Common myeloid progenitor, CD34-positive (primary cell): ENCODE data around the gene SPATA3.
A peak's percentile ranks its signal among the peaks of the same experiment; 100 is the strongest.

ENCODE experiments used
- CTCF ChIA-PET: fragments of 350-600 bp; sonication (Branson Sonifier 250); formaldehyde crosslinking; loops from one replicate; lab custom pipeline; 2021; ENCODE audit warnings: antibody characterized with exemption; lab: Charles Lee
- POLR2A ChIA-PET: fragments of 350-600 bp; sonication (Branson Sonifier 250); formaldehyde crosslinking; loops from one replicate; lab custom pipeline; 2021; ENCODE audit warnings: antibody characterized with exemption; lab: Charles Lee
- DNase-seq, 3 donors: peaks; one replicate each; pipeline versions ENCODE4 v3.0.0 to v3.0.0-alpha.2; 2013
- H3K27ac ChIP-seq, 2 experiments: 1 replicate in 1 of 2; 2 replicates in 1 of 2; pipeline ENCODE4 v1.7.0; 2013; ENCODE audit warnings: inconsistent platforms in 2 of 2, low read length in 2 of 2, mild to moderate bottlenecking in 2 of 2, low read depth in 1 of 2, moderate library complexity in 1 of 2; ENCODE audit not compliant: severe bottlenecking in 2 of 2, insufficient read depth in 1 of 2, poor library complexity in 1 of 2
- H3K27me3 ChIP-seq, 5 experiments: replicated peaks in 2 of 5; 1 replicate in 3 of 5; 2 replicates in 2 of 5; pipeline versions ENCODE4 v1.6.1 to v1.7.0; 2013; ENCODE audit warnings: low read length in 4 of 5, mild to moderate bottlenecking in 2 of 5, moderate library complexity in 2 of 5, inconsistent platforms in 1 of 5; ENCODE audit not compliant: insufficient read depth in 5 of 5, control insufficient read depth in 4 of 5
- H3K36me3 ChIP-seq, 4 experiments: 1 replicate in 2 of 4; 2 replicates in 2 of 4; pipeline versions ENCODE4 v1.6.1 to v1.7.0; 2013; ENCODE audit warnings: low read length in 3 of 4, control low read depth in 1 of 4, mild to moderate bottlenecking in 1 of 4; ENCODE audit not compliant: control insufficient read depth in 4 of 4, insufficient read depth in 4 of 4
- H3K4me1 ChIP-seq, 4 experiments: 1 replicate in 3 of 4; 2 replicates in 1 of 4; pipeline versions ENCODE4 v1.6.1 to v1.7.1; 2013; ENCODE audit warnings: low read length in 3 of 4, mild to moderate bottlenecking in 3 of 4, control low read depth in 1 of 4, inconsistent platforms in 1 of 4, moderate library complexity in 1 of 4; ENCODE audit not compliant: control insufficient read depth in 4 of 4, insufficient read depth in 4 of 4; ENCODE audit errors: control extremely low read depth in 1 of 4
- H3K4me3 ChIP-seq, 7 experiments: 1 replicate in 4 of 7; 2 replicates in 3 of 7; pipeline versions ENCODE4 v1.5.1 to v1.7.0; 2013; ENCODE audit warnings: mild to moderate bottlenecking in 7 of 7, low read length in 6 of 7, moderate library complexity in 6 of 7, inconsistent platforms in 2 of 7, low read depth in 2 of 7, control low read depth in 1 of 7; ENCODE audit not compliant: insufficient read depth in 4 of 7, control insufficient read depth in 1 of 7; ENCODE audit errors: extremely low read depth in 1 of 7
- H3K9me3 ChIP-seq, 5 experiments: 1 replicate in 4 of 5; 2 replicates in 1 of 5; pipeline versions ENCODE4 v1.6.1 to v1.7.1; 2013; ENCODE audit warnings: low read length in 4 of 5, mild to moderate bottlenecking in 2 of 5, inconsistent platforms in 1 of 5, low read depth in 1 of 5, moderate library complexity in 1 of 5; ENCODE audit not compliant: control insufficient read depth in 4 of 5, insufficient read depth in 2 of 5; ENCODE audit errors: control extremely low read depth in 1 of 5
- WGBS: methylation state at CpG from one replicate; pipeline ENCODE4 v1.1.5; 2013; ENCODE audit not compliant: insufficient coverage; 5-methylcytosine and 5-hydroxymethylcytosine counted together

The SPATA3 gene

DNA sequence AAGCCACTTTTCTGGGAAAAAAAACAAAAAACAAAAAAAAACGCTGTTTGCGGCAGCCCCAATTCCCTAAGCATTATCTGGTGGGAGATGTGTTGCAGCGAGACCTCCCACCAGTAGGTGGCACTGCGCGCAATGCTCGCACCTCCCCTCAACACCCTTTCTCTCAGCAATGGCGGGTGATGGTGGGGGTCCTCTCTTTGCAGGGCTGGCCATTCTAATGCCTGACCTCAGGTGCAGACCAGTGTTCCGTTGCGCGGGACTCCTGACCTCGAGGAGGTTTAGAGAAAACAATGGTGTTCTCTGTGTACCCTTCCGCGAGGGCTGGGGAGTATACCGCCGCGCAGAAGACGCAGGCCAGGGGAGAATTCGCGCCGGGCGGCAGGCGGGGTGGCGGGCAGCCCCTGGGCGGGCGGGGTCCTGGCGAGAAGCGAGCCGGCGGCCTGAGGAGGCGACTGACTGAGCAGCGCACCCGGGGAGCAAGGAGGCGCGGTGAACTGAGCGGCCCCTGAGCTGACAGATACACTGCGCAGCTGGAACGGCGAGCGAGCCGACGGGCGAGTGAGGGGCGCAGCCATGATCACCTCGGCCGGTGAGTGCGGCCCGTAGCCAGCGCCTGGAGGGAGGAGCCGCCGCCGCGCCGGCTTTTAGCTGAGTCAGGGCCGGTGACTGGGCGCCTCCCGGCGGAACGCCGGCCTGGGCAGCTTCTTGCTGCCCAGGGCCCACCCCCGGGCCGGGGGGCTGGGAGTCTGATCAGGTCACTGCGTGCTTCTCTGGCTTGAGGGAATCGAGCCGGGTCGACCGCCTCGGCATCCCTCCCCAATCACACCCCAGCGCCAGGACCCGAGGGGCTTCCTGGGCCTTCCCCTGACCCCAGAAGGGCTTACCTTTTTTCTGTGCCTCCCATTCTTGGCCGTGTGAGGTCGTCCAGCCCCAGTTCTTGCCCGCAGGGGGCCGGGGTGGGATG, 60.8 kb downstream of the SPATA3 start, which contains the start of gene PSMD1:
Gene PSMD1, plus strand, starts transcription at position 415 of the 964 bp plus-strand sequence. Its CDS starts 159 bp downstream, at position 574.
- H3K36me3 ChIP-seq: peaks cover 2 to 9% (median 4%) of the 10 kb centered on the region in 4 experiments
- ChIA-PET CTCF (interaction anchor here (0.8 to 1.3 kb wide), 4 partner anchors 11 to 232 kb away, joined by 3 to 5 read pairs (median 3); no protein-coding TSS in a partner anchor), POLR2A (interaction anchor here (0.5 kb wide), 1 partner anchor 13 kb away, joined by 3 read pairs; no protein-coding TSS in a partner anchor)
- H3K27me3 ChIP-seq: peaks cover 0 to 6% (median 2%) of the 10 kb centered on the region in 5 experiments
- H3K27ac ChIP-seq: peak within 1 kb of the TSS; percentile 95 to 98
- no peaks in the 10 kb centered on the region for H3K9me3 ChIP-seq
- peak within 1 kb of the TSS; percentile 82 to 99 (median 96) for H3K4me3 ChIP-seq
- peak; percentile 95 to 97 (median 96) for DNase-seq
- 0% methylated on average over 55 of the region's 73 CpGs for WGBS
- H3K4me1 ChIP-seq: peaks cover 10 to 48% (median 28%) of the 10 kb centered on the region in 4 experiments

DNA sequence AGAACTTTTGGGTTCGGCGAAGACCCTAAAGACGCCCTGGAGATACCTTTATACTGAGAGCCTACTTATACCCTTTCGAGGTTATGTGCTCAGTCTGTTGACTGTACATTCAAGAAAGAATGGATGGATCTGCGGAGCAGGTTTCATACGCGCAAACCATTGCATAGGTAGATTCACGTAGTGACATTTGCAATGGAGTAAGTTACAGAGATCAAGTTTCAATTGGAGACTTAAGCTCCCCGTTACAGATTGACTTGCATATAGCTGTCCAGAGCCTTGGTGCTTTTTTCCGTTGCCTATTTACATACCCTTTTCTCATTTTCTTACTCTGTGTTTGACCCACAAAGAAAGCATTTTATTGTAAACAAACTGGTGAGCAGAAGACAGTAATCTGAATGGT, 61.7 kb downstream of the SPATA3 start:
- peak in 1 of 3 donors; percentile 26 for DNase-seq
- H3K36me3 ChIP-seq: peaks cover 4 to 13% (median 9%) of the 10 kb centered on the region in 4 experiments
- H3K27me3 ChIP-seq: peaks cover 0 to under 1% (median 0%) of the 10 kb centered on the region in 5 experiments
- ChIA-PET POLR2A (interaction anchor here (0.5 kb wide), 1 partner anchor 12 kb away, joined by 3 read pairs; no protein-coding TSS in a partner anchor), CTCF (interaction anchor here (0.9 to 1.8 kb wide), 6 partner anchors 10 to 408 kb away, joined by 3 to 6 read pairs (median 4); no protein-coding TSS in a partner anchor)
- peaks cover 10 to 44% (median 24%) of the 10 kb centered on the region in 4 experiments for H3K4me1 ChIP-seq
- no peaks in the 10 kb centered on the region for H3K9me3 ChIP-seq
- WGBS: 7% methylated on average over 7 of the region's 10 CpGs
- peak overlapping the region; percentile 82 to 99 (median 96) for H3K4me3 ChIP-seq
- peak overlapping the region; percentile 95 to 98 for H3K27ac ChIP-seq
